Hepatocyte (in vitro differentiated cells): Measurements from ENCODE around the gene RAB43.

Experiments used
- EZH2 ChIP-seq: fragments of 200-600 bp; sonication (generic); IDR thresholded peaks from 2 replicates; pipeline ENCODE4 v1.6.1; 2016; ENCODE audit warnings: antibody characterized with exemption, mild to moderate bottlenecking, borderline replicate concordance
- TF ChIP-seq, protein P1 (sequence below): fragments of 200-600 bp; sonication (generic); IDR thresholded peaks from 2 replicates; pipeline ENCODE4 v1.5.1; 2016; ENCODE audit warnings: antibody characterized with exemption, mild to moderate bottlenecking; ENCODE audit not compliant: poor library complexity

DNA sequence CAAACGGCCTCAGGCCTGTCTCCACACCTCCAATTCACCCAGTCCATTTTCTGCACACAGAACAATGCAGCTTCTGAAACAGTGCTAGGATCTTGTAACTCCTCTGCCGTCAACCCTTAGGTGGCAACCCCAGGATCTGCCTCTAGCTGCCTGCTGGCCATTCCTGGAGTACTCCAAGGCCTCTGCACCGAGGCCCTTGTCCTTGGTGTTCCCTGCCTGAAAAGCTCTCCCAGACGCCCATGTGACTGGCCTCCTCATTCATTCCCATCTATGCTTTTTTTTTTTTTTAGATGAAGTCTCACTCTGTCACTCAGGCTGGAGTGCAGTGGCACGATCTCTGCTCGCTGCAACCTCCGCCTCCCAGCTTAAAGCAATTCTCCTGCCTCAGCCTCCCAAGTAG, 18.3 kb downstream of the RAB43 start:
- TF ChIP-seq, protein P1, sequence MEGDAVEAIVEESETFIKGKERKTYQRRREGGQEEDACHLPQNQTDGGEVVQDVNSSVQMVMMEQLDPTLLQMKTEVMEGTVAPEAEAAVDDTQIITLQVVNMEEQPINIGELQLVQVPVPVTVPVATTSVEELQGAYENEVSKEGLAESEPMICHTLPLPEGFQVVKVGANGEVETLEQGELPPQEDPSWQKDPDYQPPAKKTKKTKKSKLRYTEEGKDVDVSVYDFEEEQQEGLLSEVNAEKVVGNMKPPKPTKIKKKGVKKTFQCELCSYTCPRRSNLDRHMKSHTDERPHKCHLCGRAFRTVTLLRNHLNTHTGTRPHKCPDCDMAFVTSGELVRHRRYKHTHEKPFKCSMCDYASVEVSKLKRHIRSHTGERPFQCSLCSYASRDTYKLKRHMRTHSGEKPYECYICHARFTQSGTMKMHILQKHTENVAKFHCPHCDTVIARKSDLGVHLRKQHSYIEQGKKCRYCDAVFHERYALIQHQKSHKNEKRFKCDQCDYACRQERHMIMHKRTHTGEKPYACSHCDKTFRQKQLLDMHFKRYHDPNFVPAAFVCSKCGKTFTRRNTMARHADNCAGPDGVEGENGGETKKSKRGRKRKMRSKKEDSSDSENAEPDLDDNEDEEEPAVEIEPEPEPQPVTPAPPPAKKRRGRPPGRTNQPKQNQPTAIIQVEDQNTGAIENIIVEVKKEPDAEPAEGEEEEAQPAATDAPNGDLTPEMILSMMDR = no peak
- no peak for TF ChIP-seq EZH2
